Fibroblast of skin of right biceps (primary cell): Measurements from ENCODE around the gene FUT8.
A peak's percentile ranks its signal among the peaks of the same experiment; 100 is the strongest.

ENCODE experiments used
- DNase-seq: peaks from one replicate; pipeline ENCODE4 v3.0.0-alpha.2; 2013

Gene FUT8

DNA sequence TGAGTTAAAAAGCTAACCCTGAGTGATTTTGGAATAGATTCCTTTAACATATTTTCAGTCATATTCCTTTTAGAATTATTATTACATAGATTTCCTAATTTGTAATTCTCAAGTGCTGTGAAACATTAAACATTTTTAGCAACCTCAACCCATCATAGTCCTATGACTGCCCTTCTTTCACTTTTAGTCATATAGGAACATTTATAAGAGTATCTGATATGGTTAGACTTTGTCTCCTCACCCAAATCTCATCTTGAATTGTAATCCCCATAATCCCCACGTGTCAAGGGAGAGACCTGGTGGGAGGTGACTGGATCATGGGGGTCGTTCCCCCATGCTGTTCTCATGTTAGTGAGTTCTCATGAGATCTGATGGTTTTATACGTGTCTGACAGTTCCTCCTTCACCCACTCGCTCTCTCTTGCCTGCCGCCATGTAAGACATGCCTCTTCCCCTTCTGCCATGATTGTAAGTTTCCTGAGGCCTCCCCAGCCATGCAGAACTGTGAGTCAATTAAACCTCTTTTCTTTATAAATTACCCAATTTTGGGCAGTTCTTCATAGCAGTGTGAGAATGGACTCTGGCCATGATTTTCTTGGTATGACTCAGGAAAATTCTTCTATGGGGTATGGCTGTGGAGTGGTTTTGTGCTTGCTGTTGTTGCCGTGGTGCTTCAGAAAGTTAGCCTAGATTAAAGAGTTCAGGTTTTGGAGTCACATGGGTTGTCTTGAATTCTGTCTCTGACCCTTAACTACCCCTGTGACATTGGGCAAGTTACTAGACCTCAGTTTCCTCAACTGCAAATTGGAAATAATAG, 83.9 kb downstream of the FUT8 start:
- DNase-seq, result peak; percentile 54

DNA sequence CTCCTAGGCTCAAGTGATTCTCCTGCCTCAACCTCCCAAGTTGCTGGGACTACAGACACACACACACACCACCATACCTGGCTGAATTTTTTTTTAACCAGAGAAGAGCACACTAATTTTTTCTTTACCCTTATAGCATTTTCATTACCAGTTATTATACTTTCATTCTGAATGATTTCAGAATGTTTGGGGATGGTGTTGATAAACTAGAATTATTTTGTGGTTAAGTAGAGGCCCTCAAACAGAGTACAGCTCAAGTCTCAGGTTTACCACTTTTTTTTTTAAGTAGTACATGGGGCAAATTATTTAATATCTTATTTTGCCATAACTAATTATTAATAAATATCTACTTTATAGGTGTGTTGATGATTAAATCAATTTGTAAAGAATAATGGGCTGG, 86.6 kb downstream of the FUT8 start:
- no peak for DNase-seq

DNA sequence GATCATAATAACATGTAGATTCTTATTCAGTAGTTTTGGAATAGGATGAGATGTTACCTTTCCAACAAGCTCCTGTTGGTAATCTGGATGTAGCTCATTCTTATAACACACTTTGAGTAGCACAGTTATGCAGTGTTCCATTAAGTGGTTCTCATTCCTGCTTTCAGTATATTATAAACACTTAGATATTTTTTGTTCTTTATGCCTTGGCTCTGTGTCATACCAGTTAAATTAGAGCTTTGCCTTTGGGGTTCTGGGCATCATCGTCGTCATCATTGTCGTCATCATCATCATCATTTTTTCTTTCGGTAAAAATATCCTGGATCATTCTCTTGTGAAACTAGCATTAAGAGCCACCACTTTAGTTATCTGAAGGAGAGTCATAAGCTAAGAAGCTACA, 87.5 kb downstream of the FUT8 start:
- DNase-seq, result no peak

DNA sequence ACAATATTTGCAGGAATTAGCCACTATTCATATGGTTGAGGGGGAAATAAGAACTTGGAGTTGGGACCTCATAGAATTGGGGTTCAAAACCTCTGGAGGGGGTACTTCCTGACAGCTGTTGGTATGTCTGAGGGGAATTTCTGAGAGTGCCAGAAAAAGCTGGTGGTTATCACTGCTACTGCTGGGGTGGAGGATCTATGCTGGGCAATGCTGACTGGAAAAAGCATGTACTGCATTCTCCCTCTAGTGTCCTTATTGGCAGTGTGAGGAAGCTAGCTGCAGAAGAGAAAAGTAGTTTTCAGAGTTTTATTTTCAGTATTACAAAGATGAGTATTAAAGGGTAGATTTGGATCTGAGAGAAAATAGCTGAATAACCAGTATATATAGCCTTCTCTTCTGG, 88.8 kb downstream of the FUT8 start:
- DNase-seq, result no peak

DNA sequence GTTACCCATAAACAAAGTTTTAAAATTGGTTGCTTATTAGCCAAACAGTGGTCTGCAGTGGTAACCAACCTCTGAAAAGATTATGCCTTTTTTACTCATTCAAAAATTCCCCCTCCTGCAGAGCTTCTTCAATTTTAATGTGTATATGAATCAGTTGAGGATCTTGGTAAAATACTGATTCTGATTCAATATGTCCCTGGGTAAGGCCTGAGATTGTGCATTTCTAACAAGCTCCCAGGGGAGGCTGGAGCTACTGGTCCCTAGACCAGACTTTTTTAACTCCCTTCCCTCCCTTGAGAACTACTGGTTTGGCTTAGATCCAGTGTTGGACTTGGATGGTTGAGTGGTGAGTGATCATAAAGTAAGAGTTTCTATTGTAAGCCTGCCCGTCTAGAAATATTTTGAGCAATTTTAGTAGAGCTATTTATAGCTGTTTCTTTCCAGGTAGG, 90.2 kb downstream of the FUT8 start:
- peak; percentile 84 for DNase-seq

DNA sequence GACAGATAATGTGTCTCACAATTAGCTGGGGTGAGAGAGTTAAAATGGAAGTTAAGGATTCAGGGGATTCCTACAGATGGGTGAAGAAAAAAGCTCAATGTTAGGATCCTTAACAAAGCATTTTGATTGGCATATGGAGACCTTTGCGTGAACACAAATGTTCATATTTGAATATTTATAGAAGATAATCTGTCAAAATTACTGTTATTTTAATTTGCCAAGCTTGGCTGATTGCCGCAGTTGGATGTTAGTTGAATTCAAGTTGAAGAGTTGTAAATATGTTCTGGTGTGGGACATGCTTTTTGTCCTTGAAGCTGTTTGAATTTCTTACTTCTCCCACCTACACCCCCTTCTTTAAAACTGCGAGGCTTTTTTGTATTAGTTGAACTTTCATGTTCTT, 91.2 kb downstream of the FUT8 start:
- no peak for DNase-seq

DNA sequence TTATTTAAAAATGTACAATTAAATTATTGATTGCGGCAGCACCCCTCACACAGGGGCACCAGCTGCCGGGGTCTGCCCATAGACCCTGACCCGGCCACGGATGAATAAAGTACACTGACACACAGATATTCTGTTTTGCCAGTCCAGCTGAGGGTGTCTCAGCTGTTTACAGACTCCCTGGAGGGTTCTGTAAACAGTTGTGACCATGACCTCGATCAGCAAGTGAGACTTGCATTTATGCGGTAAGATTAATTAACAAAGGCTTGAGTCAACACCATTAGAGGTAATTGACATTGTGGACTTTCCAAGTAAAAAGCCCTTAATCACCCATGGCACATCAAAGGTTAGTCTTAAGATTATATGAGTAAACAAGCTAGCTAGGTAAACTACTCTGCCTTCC, 94.3 kb downstream of the FUT8 start:
- no peak for DNase-seq

DNA sequence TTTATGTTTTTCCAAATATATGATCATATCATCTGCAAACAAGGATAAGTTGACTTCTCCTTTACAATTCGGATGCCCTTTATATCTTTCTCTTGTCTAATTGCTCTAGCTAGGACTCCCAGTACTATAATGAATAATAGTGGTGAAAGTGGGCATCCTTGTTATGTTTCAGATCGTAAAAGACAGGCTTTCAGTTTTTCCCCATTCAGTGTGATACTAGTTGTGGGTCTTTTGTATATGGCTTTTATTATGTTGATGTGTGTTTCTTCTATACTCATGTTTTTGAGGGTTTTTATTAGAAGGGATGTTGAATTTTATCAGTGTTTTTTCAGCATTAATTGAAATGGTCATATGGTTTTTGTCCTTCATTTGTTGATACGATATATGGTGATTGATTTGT, 97.3 kb downstream of the FUT8 start:
- DNase-seq, result no peak

DNA sequence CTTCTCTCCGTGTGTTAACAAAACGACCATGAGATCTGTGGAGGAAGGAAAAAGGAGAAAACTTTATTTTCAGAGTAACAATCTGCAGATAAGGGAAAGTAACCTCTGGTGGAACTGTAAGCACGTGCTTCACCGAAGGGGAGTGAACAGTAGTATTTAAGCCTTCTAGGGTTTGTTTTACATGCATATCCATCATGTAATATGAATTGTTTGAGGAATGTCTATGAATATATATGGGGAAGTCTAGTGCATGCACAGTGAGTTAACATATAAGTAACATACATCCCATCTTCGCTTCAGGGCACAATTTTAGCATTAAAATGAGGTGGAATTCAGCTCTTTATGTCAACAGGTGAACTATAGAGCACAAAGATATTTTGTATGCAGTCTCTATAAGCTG, 101.1 kb downstream of the FUT8 start:
- no peak for DNase-seq

DNA sequence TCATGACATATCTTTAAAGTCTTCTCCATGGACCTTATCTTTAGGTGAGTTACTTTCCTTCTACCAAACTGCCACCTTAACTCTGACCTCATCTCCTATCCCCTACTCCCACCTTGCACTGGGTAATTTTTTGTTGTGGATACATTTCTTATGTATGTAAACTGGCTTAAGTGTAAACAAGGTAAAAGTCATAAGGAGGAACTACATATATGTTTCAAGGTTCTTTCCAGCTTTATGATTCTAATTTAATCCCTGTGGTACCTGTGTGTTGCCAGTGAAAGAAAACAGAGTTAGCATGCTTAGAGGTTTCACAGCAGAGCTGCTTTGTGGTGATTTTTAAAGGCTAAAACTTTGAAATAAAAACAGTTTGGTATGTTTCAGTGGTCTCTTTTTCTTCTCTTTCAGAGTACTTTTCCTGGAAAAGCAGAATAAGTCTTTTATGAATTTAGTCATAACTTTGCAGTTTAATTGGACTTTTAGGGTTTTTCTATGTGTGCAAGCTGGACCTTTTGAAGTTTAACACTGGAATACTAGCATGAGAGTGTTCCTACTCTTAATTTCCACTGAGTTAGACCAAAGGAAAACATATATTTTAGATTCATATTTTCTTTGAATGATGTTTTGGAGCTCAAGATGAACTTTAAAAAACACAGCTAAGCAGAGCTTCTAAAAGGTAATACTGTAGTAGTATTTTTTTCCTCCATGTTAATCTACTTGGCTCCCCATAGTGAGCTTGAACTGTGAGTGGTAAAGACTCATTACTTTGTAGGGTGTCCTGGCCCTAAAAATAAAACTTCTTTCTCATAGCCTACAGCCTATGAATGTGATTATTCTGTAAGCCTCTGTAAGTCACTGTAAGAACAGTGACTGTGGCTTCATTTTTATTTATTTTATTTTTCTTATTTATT, 105.4 kb downstream of the FUT8 start:
- DNase-seq, result no peak

DNA sequence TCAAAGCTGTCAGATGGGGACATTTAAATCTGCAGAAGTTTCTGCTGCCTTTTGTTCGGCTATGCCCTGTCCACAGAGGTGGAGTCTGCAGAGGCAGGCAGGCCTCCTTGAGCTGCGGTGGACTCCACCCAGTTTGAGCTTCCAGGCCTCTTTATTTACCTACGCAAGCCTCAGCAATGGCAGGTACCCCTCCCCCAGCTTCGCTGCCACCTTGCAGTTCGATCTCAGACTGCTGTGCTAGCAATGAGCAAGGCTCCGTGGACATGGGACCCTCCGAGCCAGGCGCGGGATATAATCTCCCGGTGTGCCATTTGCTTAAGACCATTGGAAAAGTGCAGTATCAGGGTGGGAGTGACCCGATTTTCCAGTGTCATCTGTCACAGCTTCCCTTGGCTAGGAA, 115.5 kb downstream of the FUT8 start:
- no peak for DNase-seq

DNA sequence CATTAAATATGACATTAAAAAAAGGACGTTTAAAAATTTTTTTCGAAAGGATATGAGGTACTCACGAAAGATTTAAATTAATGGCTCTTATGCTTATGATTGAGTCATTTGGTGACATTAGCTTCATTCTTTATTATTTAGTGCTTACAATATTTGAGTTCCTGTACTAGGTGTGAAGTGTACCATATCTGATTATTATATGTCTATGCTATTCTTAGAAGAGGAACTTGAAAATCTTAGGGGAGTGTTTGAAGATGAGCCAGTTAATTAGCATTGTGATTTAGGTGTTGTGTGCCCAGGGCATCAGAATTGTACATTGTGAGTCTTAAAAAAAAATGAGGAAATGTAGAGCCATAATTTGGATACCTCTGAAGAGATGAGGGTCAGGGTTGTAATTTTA, 118.6 kb downstream of the FUT8 start:
- DNase-seq, result no peak

DNA sequence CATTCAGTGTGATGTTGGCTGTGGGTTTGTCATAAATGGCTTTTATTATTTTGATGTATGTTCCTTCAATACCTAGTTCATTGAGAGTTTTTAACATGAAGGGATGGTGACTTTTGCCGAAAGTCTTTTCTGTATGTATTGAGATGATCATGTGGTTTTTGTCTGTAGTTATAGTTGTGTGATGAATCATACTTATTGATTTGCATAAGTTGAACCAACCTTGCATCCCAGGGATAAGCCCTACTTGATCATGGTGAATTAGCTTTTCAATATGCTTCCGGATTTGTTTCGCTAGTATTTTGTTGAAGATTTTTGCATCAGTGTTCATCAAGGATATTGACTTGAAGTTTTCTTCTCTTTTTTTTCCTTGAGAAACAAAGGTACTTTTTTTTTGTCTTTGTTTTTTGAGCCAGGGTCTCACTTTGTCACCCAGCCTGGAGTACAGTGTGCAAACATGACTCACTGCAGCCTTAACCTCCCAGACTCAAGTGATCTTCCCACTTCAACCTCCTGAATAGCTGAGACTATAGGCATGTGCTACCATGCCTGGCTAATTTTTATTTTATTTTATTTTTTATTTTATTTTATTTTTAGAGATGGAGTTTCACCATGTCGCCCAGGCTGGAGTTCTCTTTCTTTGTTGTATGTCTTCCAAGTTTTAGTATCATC, 121.3 kb downstream of the FUT8 start:
- no peak for DNase-seq

DNA sequence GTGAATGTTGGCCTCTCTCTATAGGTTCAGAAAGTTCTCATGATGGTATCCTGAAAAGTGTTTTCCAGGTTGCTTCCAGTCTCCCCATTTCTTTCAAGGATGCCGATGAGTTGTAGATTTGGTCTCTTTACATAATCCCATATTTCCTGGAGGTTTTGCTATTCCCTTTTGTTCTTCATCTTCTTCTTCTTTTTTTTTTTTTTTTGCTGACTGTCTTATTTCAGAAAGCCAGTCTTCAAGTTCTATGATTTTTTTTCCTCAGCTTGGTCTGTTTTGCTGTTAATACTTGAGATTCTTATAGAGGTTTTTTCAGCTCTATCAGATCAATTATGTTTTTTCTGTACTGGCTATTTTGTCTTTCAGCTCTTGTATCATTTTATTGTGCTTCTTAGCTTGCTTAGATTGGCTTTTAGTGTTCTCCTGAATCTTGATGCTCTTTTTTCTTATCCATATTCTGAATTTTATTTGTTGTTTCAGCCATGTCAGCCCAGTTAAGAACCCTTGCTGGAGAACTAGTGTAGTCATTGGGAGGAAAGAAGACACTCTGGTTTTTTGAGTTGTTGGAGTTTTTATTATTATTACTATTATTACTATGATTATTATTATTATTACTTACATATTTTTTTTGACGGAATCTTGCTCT, 124.4 kb downstream of the FUT8 start:
- DNase-seq, result no peak

DNA sequence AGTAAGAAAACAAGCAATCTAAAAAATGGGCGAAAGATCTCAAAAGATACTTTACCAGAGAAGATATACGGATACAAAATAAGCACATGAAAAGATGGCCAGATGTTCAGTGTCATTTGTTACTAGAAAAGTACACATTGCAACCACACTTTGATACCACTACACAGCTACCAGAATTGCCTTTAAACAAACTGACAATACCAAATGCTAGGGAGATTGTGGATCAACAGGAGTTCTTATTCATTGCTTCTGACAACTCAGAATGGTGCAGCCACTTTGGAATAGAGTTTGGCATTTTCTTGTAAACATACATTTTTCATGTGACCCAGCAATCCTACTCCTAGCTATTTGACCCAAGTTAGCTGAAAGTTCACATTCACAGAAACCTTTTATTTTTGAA, 136.3 kb downstream of the FUT8 start:
- no peak for DNase-seq

DNA sequence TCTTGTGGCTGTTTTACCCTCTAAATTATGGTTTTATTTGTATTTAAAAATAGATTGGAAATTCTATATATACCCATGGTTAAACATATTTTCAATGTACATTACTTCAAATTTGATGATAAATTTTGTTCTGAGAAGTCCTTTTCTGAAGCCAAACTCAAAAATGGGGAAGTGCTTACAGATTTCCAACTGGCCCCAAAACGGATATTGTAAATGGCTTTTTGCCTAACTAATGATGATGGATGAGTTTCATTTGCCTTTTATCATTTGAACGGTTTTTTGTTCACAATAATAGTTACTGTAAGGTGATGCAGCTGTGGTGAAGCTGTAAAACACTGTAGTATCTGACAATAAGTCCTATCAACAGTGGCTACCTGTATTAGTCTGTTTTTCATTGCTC, 136.9 kb downstream of the FUT8 start:
- no peak for DNase-seq

DNA sequence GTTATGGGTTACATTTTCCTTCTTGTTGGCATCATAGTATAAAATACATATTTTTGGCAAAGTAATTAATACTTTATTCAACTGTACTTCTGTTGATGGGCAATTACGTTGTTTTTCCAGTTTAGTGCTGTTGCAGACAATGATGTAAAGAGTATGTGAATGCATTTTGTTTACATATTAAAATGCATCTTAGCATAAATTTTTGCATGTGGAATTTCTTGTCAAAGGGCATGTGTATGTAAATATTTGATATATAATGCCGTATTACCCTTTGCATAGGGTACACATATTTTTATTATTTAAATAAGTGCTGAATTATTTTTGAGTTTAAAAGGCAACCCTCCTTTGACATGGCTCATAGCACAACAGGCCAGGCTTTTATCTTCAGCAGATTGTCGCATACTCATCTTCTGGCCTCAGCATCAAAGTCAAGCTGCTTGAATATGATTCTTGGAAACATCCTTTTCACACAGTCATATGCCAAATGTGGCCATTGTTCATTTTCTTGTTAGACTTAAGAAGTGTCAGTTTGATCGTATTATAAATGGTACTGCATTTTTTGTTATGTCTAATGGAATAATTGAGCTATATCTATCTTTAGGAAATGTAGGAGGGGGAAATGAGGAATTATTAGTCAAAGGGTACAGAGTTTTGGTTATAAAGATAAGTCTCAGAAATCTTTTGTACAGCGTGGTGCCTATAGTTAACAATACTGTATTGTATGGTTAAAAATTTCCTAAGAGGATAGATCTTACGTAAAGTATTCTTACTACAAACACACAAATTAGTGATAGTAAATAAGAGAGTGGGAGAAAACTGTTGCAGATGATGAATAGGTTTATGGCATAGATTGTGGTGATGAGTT, 138.5 kb downstream of the FUT8 start:
- no peak for DNase-seq

DNA sequence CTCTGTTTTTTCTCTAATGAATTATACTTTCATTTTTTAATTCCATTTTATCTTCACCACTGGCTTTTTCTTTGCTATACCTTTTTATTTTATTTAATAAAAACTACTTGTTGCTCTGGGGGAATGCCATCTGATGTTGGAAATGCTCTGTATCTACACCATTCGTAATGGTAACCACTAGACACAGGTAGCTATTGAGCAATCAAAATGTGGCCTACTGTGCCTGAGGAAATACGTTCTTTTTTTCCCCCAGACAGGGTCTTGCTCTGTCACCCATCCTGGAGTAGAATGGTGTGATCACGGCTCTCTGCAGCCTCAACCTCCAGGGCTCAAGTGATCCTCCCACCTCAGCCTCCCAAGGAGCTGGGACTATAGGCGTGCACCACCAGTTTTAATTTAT, 140.2 kb downstream of the FUT8 start:
- no peak for DNase-seq

DNA sequence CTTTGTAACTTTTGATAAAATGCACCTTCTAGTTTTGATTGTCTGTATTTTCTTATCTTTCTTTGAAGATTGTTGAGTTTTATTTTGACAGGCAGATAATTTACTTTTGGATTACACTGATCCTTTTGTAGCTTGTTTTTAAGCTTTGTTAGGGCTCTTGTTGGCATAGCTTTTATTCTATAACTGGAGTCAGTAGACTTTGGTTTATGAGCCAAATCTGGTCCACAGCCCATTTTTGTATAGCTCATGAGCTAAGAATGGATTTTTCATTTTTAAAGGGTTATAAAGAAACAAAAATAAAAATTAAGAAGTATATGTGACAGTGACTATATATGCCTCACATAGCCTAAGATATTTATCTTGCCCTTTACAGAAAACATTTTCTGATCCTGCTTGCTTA, 142.3 kb downstream of the FUT8 start:
- DNase-seq, result no peak

DNA sequence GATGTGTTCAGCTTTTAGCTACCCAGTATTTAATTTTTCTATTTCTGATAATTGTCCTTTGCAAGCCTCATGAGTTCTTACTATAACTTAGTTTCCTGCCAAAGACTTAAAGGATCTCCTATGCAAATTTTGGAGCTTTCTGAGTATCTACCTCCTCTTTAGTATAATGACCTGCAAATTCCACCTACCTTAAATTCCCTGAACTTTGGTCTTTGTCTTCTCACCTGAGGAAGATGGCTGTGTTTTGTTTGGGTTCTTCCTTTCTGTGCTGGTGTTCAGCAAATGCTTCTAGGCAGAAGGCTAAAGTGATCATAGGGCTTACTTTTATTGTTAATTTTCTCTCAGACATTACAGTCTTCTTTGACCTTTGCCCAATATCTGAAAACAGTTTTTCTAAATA, 142.8 kb downstream of the FUT8 start:
- no peak for DNase-seq

DNA sequence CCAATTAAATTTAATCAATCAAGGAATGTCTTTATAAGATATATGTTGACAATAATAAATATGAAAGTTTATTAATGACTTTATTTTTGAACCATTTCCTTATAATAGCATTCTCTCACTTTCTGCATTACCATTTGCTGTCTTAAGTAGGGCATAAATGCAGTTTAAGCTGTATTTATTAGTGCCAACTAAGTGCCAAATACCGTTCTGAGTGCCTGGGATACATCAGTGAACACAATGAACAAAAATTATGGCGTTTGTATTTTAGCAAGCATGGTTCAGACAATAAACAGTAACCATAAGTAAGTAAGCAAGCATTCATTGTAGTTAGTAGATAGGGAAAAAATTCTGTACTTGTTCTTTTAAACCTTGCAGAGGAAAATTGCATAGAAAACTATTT, 145.8 kb downstream of the FUT8 start:
- DNase-seq, result no peak
